GM12873 (cell line): Measurements from ENCODE around the gene OSR1.

Experiments
- TF ChIP-seq, protein P1 (sequence below): IDR thresholded peaks from 2 replicates; pipeline ENCODE4 v1.5.1; 2012; ENCODE audit warnings: low read depth, mild to moderate bottlenecking, moderate library complexity, low read length, control low read depth; ENCODE audit not compliant: insufficient read depth; ENCODE audit errors: missing control alignments

The OSR1 gene

DNA sequence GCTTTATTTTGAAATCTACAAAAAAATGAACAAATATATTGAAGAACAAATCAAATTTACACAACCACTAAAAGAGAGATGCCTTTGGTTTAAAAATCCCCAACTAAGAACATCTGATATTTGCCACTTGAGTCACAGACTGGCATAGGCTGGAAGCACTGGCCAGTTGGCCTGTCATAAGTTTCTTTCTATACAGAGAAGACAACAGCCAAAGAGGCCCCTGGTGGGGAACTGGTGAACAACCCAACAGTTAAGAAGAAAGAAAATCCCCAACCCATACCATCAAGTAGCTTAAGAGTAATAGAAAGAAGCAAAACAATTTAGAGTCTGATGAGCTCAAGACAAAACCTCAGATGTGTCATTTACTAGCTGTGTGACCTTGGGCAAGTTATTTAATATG lies 45.5 kb downstream of the OSR1 start:
- TF ChIP-seq, protein P1, sequence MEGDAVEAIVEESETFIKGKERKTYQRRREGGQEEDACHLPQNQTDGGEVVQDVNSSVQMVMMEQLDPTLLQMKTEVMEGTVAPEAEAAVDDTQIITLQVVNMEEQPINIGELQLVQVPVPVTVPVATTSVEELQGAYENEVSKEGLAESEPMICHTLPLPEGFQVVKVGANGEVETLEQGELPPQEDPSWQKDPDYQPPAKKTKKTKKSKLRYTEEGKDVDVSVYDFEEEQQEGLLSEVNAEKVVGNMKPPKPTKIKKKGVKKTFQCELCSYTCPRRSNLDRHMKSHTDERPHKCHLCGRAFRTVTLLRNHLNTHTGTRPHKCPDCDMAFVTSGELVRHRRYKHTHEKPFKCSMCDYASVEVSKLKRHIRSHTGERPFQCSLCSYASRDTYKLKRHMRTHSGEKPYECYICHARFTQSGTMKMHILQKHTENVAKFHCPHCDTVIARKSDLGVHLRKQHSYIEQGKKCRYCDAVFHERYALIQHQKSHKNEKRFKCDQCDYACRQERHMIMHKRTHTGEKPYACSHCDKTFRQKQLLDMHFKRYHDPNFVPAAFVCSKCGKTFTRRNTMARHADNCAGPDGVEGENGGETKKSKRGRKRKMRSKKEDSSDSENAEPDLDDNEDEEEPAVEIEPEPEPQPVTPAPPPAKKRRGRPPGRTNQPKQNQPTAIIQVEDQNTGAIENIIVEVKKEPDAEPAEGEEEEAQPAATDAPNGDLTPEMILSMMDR, result peak; percentile 42

DNA sequence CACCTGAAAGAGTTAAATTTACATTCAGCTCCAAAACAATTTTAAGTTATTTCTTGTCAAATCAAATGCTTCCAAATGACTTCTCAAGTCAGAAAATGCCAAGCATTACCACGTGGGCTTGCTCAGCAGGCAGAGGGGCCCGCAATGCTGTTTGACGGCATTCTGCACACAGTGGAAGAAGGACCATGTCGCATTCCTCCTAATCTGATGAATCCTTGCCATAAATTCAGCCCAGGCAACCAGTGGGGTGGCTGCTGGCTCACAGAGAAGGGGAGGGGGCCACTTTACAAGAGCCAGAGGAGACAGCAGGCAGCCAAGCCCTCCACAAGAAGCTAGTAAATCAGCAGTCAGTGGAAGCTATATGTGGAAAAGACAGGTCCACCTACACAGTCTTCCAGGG lies 56.7 kb downstream of the OSR1 start:
- TF ChIP-seq, protein P1, result no peak
